ENCODE results near the gene AP3B1. TPM values are rescaled to one million over a fixed set of nuclear protein-coding genes. Genes with fewer than 3 reads are reported as not detected.

Gene AP3B1
- total RNA-seq, 4 donors from 2014 or later, result 31.2 to 42.1 (median 36.2) TPM

DNA sequence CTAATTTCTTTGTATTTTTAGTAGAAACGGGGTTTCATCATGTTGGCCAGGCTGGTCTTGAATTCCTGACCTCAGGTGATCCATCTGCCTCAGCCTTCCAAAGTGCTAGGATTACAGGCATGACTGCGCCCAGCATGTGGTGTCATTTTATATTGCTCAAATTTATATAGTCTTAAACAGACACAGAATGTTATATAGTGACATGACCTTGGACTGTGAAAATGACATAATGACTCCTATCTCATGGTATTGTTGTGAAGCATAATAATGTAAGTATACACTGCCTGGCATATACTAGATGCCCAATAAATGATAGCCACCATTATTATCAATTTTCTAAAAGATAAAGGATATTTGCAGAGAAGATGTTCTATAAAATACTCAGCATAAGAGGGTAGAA lies 341.1 kb downstream of the AP3B1 start:
- peaks cover 0 to 15% (median 9%) of the 10 kb centered on the region in 4 donors for H3K27me3 ChIP-seq
- intact Hi-C loops (cut with DNase I), result no loop called here
- H3K4me1 ChIP-seq, result peaks cover 0 to 9% (median 6%) of the 10 kb centered on the region in 4 donors
- TF ChIP-seq EP300 (IDR thresholded peaks at IDR 0.05) (no peak), POLR2A (IDR thresholded peaks at IDR 0.05; ENCODE audit: low read depth) (no peak), POLR2AphosphoS5 (IDR thresholded peaks at IDR 0.05) (no peak)
- TF ChIP-seq, protein P1, sequence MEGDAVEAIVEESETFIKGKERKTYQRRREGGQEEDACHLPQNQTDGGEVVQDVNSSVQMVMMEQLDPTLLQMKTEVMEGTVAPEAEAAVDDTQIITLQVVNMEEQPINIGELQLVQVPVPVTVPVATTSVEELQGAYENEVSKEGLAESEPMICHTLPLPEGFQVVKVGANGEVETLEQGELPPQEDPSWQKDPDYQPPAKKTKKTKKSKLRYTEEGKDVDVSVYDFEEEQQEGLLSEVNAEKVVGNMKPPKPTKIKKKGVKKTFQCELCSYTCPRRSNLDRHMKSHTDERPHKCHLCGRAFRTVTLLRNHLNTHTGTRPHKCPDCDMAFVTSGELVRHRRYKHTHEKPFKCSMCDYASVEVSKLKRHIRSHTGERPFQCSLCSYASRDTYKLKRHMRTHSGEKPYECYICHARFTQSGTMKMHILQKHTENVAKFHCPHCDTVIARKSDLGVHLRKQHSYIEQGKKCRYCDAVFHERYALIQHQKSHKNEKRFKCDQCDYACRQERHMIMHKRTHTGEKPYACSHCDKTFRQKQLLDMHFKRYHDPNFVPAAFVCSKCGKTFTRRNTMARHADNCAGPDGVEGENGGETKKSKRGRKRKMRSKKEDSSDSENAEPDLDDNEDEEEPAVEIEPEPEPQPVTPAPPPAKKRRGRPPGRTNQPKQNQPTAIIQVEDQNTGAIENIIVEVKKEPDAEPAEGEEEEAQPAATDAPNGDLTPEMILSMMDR (IDR thresholded peaks at IDR 0.05), result no peak
- no peak overlapping the region for H3K4me3 ChIP-seq
- H3K27ac ChIP-seq (replicated peaks in 1 of 4), result no peak overlapping the region
- H3K36me3 ChIP-seq, result no peaks in the 10 kb centered on the region
- 82% methylated on average over 2 of the region's 2 CpGs for WGBS
- DNase-seq (ENCODE audit: extremely low spot score), result no peak
- no peaks in the 10 kb centered on the region for H3K9me3 ChIP-seq

DNA sequence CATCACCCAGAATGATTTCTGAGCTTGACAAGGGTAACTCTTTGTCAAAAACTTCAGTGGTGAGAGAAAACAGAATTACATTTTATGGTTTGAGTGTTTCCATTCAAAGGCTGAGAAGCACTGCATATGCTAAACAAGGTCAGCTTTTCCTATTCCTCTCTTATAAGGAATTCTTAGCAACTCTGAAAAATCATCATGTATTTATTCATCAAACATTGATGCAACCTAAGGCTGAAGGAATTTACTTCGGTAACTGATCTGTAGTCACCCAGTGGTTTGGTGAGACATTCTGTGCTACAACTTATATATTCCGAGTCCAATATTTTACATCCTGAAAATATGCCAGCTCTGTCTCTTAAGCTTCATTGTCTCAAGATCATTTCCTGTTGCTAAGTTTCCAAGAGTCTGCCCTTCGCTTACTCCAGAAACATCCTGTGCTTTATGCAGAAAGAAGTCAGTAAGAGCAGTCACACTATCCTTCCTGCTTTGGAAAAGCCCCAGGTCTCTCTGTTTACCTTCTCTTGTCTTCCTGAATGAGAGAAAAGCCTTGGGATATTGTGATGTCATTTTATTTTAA lies 341.8 kb downstream of the AP3B1 start:
- H3K27me3 ChIP-seq, result peaks cover 0 to 12% (median 3%) of the 10 kb centered on the region in 4 donors
- no peak overlapping the region for H3K27ac ChIP-seq (replicated peaks in 1 of 4)
- TF ChIP-seq POLR2AphosphoS5 (IDR thresholded peaks at IDR 0.05) (no peak), POLR2A (IDR thresholded peaks at IDR 0.05; ENCODE audit: low read depth) (no peak), EP300 (IDR thresholded peaks at IDR 0.05) (no peak)
- TF ChIP-seq, protein P1 (IDR thresholded peaks at IDR 0.05), result no peak
- H3K9me3 ChIP-seq, result no peaks in the 10 kb centered on the region
- no peak for DNase-seq (ENCODE audit: extremely low spot score)
- no peak overlapping the region for H3K4me3 ChIP-seq
- 52% methylated on average over 3 of the region's 3 CpGs for WGBS
- intact Hi-C loops (cut with DNase I), result no loop called here
- no peaks in the 10 kb centered on the region for H3K36me3 ChIP-seq
- peaks cover 0 to 3% (median 1%) of the 10 kb centered on the region in 4 donors for H3K4me1 ChIP-seq

Small RNA genes lying within 50 kb of the gene (small RNA-seq; reads per million reads assigned to genes)
- gene RF00019 (0 reads per million in 3 donors), gene RNU6-183P (0 reads per million in 3 donors)

Other genes starting within 250 kb of the AP3B1 start
- gene SCAMP1, start 65.9 kb upstream of the AP3B1 start, total RNA-seq, result 10 to 100 TPM; 24.7 to 36.8 (median 30.8) TPM